Endothelial cell of umbilical vein (primary cell): Measurements from ENCODE around the gene UBE2L3. TPM values are rescaled to one million over a fixed set of nuclear protein-coding genes. Genes with fewer than 3 reads are reported as not detected.

ENCODE experiments used
- BruUV-seq: library from RNA; stranded (reverse); fragments of 400-500 nt; replicated peaks from 2 replicates; lab custom pipeline; 2021; lab: Mats Ljungman, UMichigan
- CTCF ChIA-PET: fragments of 300-600, 350-600 bp; sonication (Branson Sonifier 250); formaldehyde crosslinking; loops from one replicate; lab custom pipeline; 2021; ENCODE audit warnings: antibody characterized with exemption, inconsistent platforms; lab: Charles Lee
- POLR2A ChIA-PET: fragments of 300-600, 350-600 bp; sonication (Branson Sonifier 250); formaldehyde crosslinking; loops from one replicate; lab custom pipeline; 2021; ENCODE audit warnings: antibody characterized with exemption, inconsistent platforms; lab: Charles Lee
- DNase-seq: peaks from one replicate; pipeline ENCODE4 v3.0.0-alpha.2; 2011; ENCODE audit warnings: low read depth, low spot score
- FAIRE-seq: peaks from 2 replicates; lab custom pipeline; 2011; peaks lifted over from hg19 to GRCh38; lab: Jason Lieb, UNC
- H2AFZ ChIP-seq: 2 replicates; pipeline ENCODE4 v1.6.0; 2012; ENCODE audit warnings: low read depth, low read length, control low read depth, inconsistent platforms
- H3K27ac ChIP-seq: 2 replicates; pipeline ENCODE4 v1.5.1; 2011; ENCODE audit warnings: low read depth, mild to moderate bottlenecking, control low read depth, low read length, moderate library complexity; ENCODE audit not compliant: insufficient read depth
- H3K27me3 ChIP-seq, 2 experiments: 2 replicates each; pipeline versions ENCODE4 v1.6.0 to v1.6.1; 2011; ENCODE audit warnings: low read length in 2 of 2, mixed read lengths in 1 of 2; ENCODE audit not compliant: control insufficient read depth in 2 of 2, insufficient read depth in 2 of 2
- H3K36me3 ChIP-seq, 2 experiments: 2 replicates in 1 of 2; 3 replicates in 1 of 2; pipeline ENCODE4 v1.5.1; 2011; ENCODE audit warnings: low read length in 2 of 2, mild to moderate bottlenecking in 1 of 2, moderate library complexity in 1 of 2; ENCODE audit not compliant: control insufficient read depth in 2 of 2, insufficient read depth in 2 of 2; ENCODE audit errors: extremely low read depth in 1 of 2
- H3K4me1 ChIP-seq: 3 replicates; pipeline ENCODE4 v1.5.1; 2011; ENCODE audit warnings: mild to moderate bottlenecking, low read length; ENCODE audit not compliant: control insufficient read depth, insufficient read depth; ENCODE audit errors: extremely low read depth
- H3K4me2 ChIP-seq: 2 replicates; pipeline ENCODE4 v1.6.1; 2011; ENCODE audit warnings: low read length, control low read depth, mixed read lengths; ENCODE audit not compliant: insufficient read depth
- H3K4me3 ChIP-seq, 3 experiments: fragments of 200-600 bp in 1 of 3; sonication (generic), shearing (Covaris generic) in 1 of 3; replicated peaks in 1 of 3; 2 replicates each; pipeline ENCODE4 v1.5.1; 2011 to 2016; ENCODE audit warnings: control low read depth in 3 of 3, low read length in 3 of 3, mild to moderate bottlenecking in 2 of 3, inconsistent platforms in 1 of 3, low read depth in 1 of 3, moderate library complexity in 1 of 3; ENCODE audit not compliant: insufficient read depth in 1 of 3
- H3K79me2 ChIP-seq: 2 replicates; pipeline ENCODE4 v1.6.0; 2012; ENCODE audit warnings: low read length, inconsistent platforms; ENCODE audit not compliant: control insufficient read depth, insufficient read depth
- H3K9ac ChIP-seq: replicated peaks from 2 replicates; pipeline ENCODE3; 2011; ENCODE audit warnings: low read length, control low read depth; ENCODE audit not compliant: insufficient read depth; ENCODE audit errors: extremely low read depth
- H3K9me1 ChIP-seq: replicated peaks from 3 replicates; pipeline ENCODE4 v1.6.0; 2011; ENCODE audit warnings: mild to moderate bottlenecking, low read length; ENCODE audit not compliant: control insufficient read depth, insufficient read depth; ENCODE audit errors: extremely low read depth
- H3K9me3 ChIP-seq: replicated peaks from 2 replicates; pipeline ENCODE4 v1.5.1; 2012; ENCODE audit warnings: low read length, inconsistent platforms; ENCODE audit not compliant: control insufficient read depth, insufficient read depth
- H4K20me1 ChIP-seq: replicated peaks from 2 replicates; pipeline ENCODE3; 2011; ENCODE audit warnings: mild to moderate bottlenecking, low read length; ENCODE audit not compliant: control insufficient read depth, insufficient read depth; ENCODE audit errors: extremely low read depth
- CTCF ChIP-seq, 2 donors: IDR thresholded peaks; 1 replicate in 1 of 2; 2 replicates in 1 of 2; pipeline ENCODE4 v1.5.1; 2011; ENCODE audit warnings: low read length in 2 of 2, mild to moderate bottlenecking in 2 of 2, moderate library complexity in 2 of 2, control low read depth in 1 of 2, inconsistent platforms in 1 of 2, low read depth in 1 of 2; ENCODE audit not compliant: insufficient read depth in 1 of 2; ENCODE audit errors: extremely low read depth in 1 of 2
- EZH2 ChIP-seq: IDR thresholded peaks from 2 replicates; pipeline ENCODE4 v1.6.1; 2012; ENCODE audit warnings: borderline replicate concordance, low read depth, mild to moderate bottlenecking, moderate library complexity, low read length, inconsistent platforms; ENCODE audit not compliant: severe bottlenecking
- FOS ChIP-seq: IDR thresholded peaks from 2 replicates; pipeline ENCODE4 v1.6.1; 2011; ENCODE audit warnings: mild to moderate bottlenecking, low read length, moderate library complexity, borderline replicate concordance; ENCODE audit not compliant: insufficient read depth
- GATA2 ChIP-seq: IDR thresholded peaks from 2 replicates; pipeline ENCODE4 v1.7.0; 2011; ENCODE audit warnings: low read depth, mild to moderate bottlenecking, moderate library complexity, mixed read lengths, low read length; ENCODE audit not compliant: insufficient read length, insufficient read depth
- JUN ChIP-seq: IDR thresholded peaks from 2 replicates; pipeline ENCODE4 v1.6.1; 2011; ENCODE audit warnings: borderline replicate concordance, low read depth; ENCODE audit not compliant: insufficient read length, insufficient read depth
- MAX ChIP-seq: IDR thresholded peaks from 2 replicates; pipeline ENCODE4 v1.6.1; 2011; ENCODE audit not compliant: insufficient read depth, insufficient read length
- MYC ChIP-seq: IDR thresholded peaks from one replicate; pipeline ENCODE4 v1.6.1; 2011; ENCODE audit warnings: mild to moderate bottlenecking, low read depth, low read length
- POLR2A ChIP-seq: IDR thresholded peaks from 2 replicates; pipeline ENCODE4 v1.6.1; 2012; ENCODE audit warnings: low read depth, mild to moderate bottlenecking, control low read depth, low read length
- POLR2AphosphoS5 ChIP-seq: IDR thresholded peaks from 2 replicates; pipeline ENCODE4 v1.6.1; 2012; ENCODE audit warnings: low read depth, mild to moderate bottlenecking, control low read depth, low read length, moderate library complexity; ENCODE audit not compliant: insufficient read depth
- dilution Hi-C: fragments of 300-500 bp; cut with MboI; formaldehyde crosslinking; loops from one replicate; pipeline ENCODE4 v1.15.0; 2019; ENCODE audit warnings: low sequenced_read_pairs; ENCODE audit not compliant: extremely low pct_ligation_motif_present
- intact Hi-C: fragments of 100-400 bp; cut with micrococcal nuclease; formaldehyde crosslinking; loops from one replicate; pipeline ENCODE4 v1.10.0; 2022
- polyA plus RNA-seq, 4 experiments: library from polyadenylated mRNA; depleted of rRNA in 3 of 4; stranded (reverse) in 3 of 4; unstranded in 1 of 4; fragments of >200 nt; gene quantifications; 2 replicates each; pipeline versions ENCODE4 v1.2.1 to v1.2.3, GENCODE V29; 2011 to 2012; ENCODE audit warnings: missing spikeins in 1 of 4
- total RNA-seq: library from RNA; stranded (reverse); gene quantifications from 2 replicates; pipeline ENCODE4 v1.2.3, GENCODE V29; 2021

UBE2L3 gene
- total and polyA plus RNA-seq, 2 donors (not counting 3 experiments of a cell fraction or from before 2014, with no cell fraction given), result 66.0 to 83.5 TPM

GRCh38 chr22:21602579-21602978, 35.1 kb downstream of the UBE2L3 start:
- Histone ChIP-seq H3K79me2 (peaks cover 88% of the 10 kb centered on the region), H3K27ac (no peak overlapping the region), H2AFZ (no peak overlapping the region), H3K4me1 (peaks cover 4% of the 10 kb centered on the region), H4K20me1 (peaks cover 7% of the 10 kb centered on the region), H3K4me2 (no peak overlapping the region), H3K27me3 (no peaks in the 10 kb centered on the region), H3K9ac (no peak overlapping the region), H3K4me3 (no peak overlapping the region), H3K9me1 (no peaks in the 10 kb centered on the region), H3K36me3 (peaks cover 0 to 2% of the 10 kb centered on the region in 2 experiments), H3K9me3 (no peaks in the 10 kb centered on the region)
- POLR2A ChIA-PET, result no interaction called here
- DNase-seq (no peak), FAIRE-seq (no peak)
- CTCF ChIA-PET, result interaction anchor here (1.3 kb wide), 2 partner anchors 34 to 44 kb away, joined by 3 to 4 read pairs; no protein-coding TSS in a partner anchor
- TF ChIP-seq POLR2AphosphoS5 (no peak), MAX (no peak), GATA2 (no peak), MYC (no peak)
- dilution Hi-C loops, result no loop called here
- no TSS peak for BruUV-seq
- intact Hi-C loops, result no loop called here

- Histone ChIP-seq H3K79me2 (peaks cover 86% of the 10 kb centered on the region), H3K9me1 (no peaks in the 10 kb centered on the region), H3K4me2 (no peak overlapping the region), H3K9ac (no peak overlapping the region), H3K27me3 (no peaks in the 10 kb centered on the region), H3K9me3 (no peaks in the 10 kb centered on the region), H2AFZ (no peak overlapping the region), H3K4me3 (no peak overlapping the region), H3K27ac (no peak overlapping the region), H4K20me1 (peaks cover 10% of the 10 kb centered on the region), H3K36me3 (peaks cover 0 to 2% of the 10 kb centered on the region in 2 experiments), H3K4me1 (peaks cover 2% of the 10 kb centered on the region)
- dilution Hi-C loops (no loop called here), intact Hi-C loops (no loop called here)
- TF ChIP-seq EZH2 (no peak), CTCF (IDR thresholded peaks at IDR 0.05; ENCODE audit: extremely low read depth in 1 of 2, insufficient read depth in 1 of 2, low read depth in 1 of 2, low read length in 2 of 2) (no peak), MYC (no peak), FOS (no peak), JUN (no peak), POLR2A (no peak), MAX (no peak), GATA2 (no peak), POLR2AphosphoS5 (no peak)
- DNase-seq, result no peak
- POLR2A ChIA-PET, result interaction anchor here (1.0 kb wide), 1 partner anchor 37 kb away, joined by 9 read pairs; no protein-coding TSS in a partner anchor
- CTCF ChIA-PET, result interaction anchor here (0.7 to 1.8 kb wide), 5 partner anchors 13 to 43 kb away, joined by 3 to 8 read pairs (median 5); partner anchors contain the start of gene YDJC
- no peak for FAIRE-seq
- BruUV-seq, result no TSS peak
These were observed 36.5 kb downstream of the UBE2L3 start for GRCh38 chr22:21603973-21604372.
